GM12878 (cell line): ENCODE measurements around the gene KCNK7. TPM values are rescaled to one million over a fixed set of nuclear protein-coding genes. Genes with fewer than 3 reads are reported as not detected.

Source experiments
- ATF2 ChIP-seq: IDR thresholded peaks from 2 replicates; pipeline ENCODE4 v1.6.1; 2012; ENCODE audit warnings: low read length, inconsistent platforms
- BMI1 ChIP-seq: fragments of 450-650 bp; IDR thresholded peaks from 2 replicates; pipeline ENCODE4 v1.6.1; 2016; ENCODE audit warnings: mild to moderate bottlenecking, moderate library complexity, borderline replicate concordance
- EZH2 ChIP-seq: IDR thresholded peaks from 2 replicates; pipeline ENCODE4 v1.6.1; 2012; ENCODE audit warnings: low read depth, mild to moderate bottlenecking, control low read depth, inconsistent platforms, low read length, borderline replicate concordance; ENCODE audit not compliant: control insufficient read depth
- HSF1 ChIP-seq: fragments of 150-350 bp; IDR thresholded peaks from 2 replicates; pipeline ENCODE4 v1.6.1; 2014; ENCODE audit warnings: mild to moderate bottlenecking, low read depth, low read length
- NBN ChIP-seq: fragments of 450-650 bp; IDR thresholded peaks from 2 replicates; pipeline ENCODE4 v1.6.1; 2016
- NFYA ChIP-seq: IDR thresholded peaks from 2 replicates; pipeline ENCODE4 v1.6.1; 2011; ENCODE audit warnings: low read depth, mild to moderate bottlenecking, low read length, improper control_type of control experiment, borderline replicate concordance
- NRF1 ChIP-seq: conservative IDR thresholded peaks from 2 replicates; pipeline ENCODE4 v1.6.1; 2011; ENCODE audit warnings: mild to moderate bottlenecking, low read depth, low read length, improper control_type of control experiment
- PBX3 ChIP-seq: IDR thresholded peaks from 2 replicates; pipeline ENCODE4 v1.6.1; 2011; ENCODE audit warnings: mild to moderate bottlenecking, low read depth, low read length, moderate library complexity; ENCODE audit not compliant: insufficient replicate concordance
- PKNOX1 ChIP-seq: fragments of 450-650 bp; IDR thresholded peaks from 2 replicates; pipeline ENCODE4 v1.6.1; 2016; ENCODE audit warnings: mild to moderate bottlenecking
- SPI1 ChIP-seq: IDR thresholded peaks from 2 replicates; pipeline ENCODE4 v1.6.1; 2011; ENCODE audit warnings: low read depth, mild to moderate bottlenecking, low read length, moderate library complexity, borderline replicate concordance; ENCODE audit not compliant: insufficient read depth
- SREBF1 ChIP-seq: IDR thresholded peaks from 2 replicates; pipeline ENCODE4 v1.6.1; 2012; ENCODE audit warnings: mild to moderate bottlenecking, low read length
- STAT1 ChIP-seq: fragments of 450-650 bp; conservative IDR thresholded peaks from 2 replicates; pipeline ENCODE4 v1.6.1; 2014; ENCODE audit warnings: antibody characterized with exemption, mild to moderate bottlenecking
- ZBTB33 ChIP-seq: fragments of 450-650 bp; IDR thresholded peaks from 2 replicates; pipeline ENCODE4 v1.6.1; 2017; ENCODE audit warnings: mild to moderate bottlenecking
- ZBTB4 ChIP-seq: fragments of 450-650 bp; formaldehyde crosslinking; IDR thresholded peaks from 2 replicates; pipeline ENCODE4 v1.4.0; 2022; ENCODE audit warnings: mild to moderate bottlenecking, moderate library complexity
- ZNF217 ChIP-seq: fragments of 450-650 bp; IDR thresholded peaks from 2 replicates; pipeline ENCODE4 v1.6.1; 2017; ENCODE audit warnings: antibody characterized with exemption, mild to moderate bottlenecking
- polyA plus RNA-seq, 11 experiments: library from polyadenylated mRNA; depleted of rRNA in 4 of 11; unstranded in 6 of 11; stranded (reverse) in 5 of 11; fragments of >200 nt; fragmentation: Nextera tagmentation in 4 of 11; fragmentation: Illumina TruSeq in 1 of 11; extraction: Ambion mirVana in 4 of 11; extraction: Trizol in 1 of 11; gene quantifications; 1 replicate in 1 of 11; 2 replicates in 10 of 11; pipeline versions ENCODE4 v1.2.1 to v1.2.3, GENCODE V29; 2011 to 2016; ENCODE audit warnings: inconsistent platforms in 2 of 11, missing spikeins in 2 of 11, low read depth in 1 of 11
- total RNA-seq, 4 experiments: library from RNA; depleted of rRNA in 3 of 4; stranded (reverse); fragments of >200 nt in 3 of 4; fragmentation: Illumina TruSeq in 1 of 4; extraction: Trizol in 1 of 4; gene quantifications; 2 replicates each; pipeline versions ENCODE4 v1.2.1 to v1.2.3, GENCODE V29; 2013 to 2021

KCNK7 gene
- total and polyA plus RNA-seq, 10 of the 15 experiments (the other 5 are each of a cell fraction or from before 2014, with no cell fraction given), result 0.11 to 0.54 (median 0.23) TPM; not detected in 7

- no peak for TF ChIP-seq ZBTB4 (CRISPR knock-in tag)
- peak; percentile 44 for TF ChIP-seq PBX3
- no peak for TF ChIP-seq HSF1
- TF ChIP-seq NBN, result peak; percentile 98
- TF ChIP-seq STAT1, result 0 out of 2 replicates have a peak, but pooled peaks have one; percentile 38
- TF ChIP-seq PKNOX1, result peak; percentile 45
- peak; percentile 71 for TF ChIP-seq BMI1
- peak; percentile 45; the same call in 1 of the 2 replicates for TF ChIP-seq ATF2
- no peak for TF ChIP-seq NFYA
- peak; percentile 85 for TF ChIP-seq SPI1
- TF ChIP-seq EZH2, result no peak
- peak; percentile 71; the same call in 1 of the 2 replicates for TF ChIP-seq ZNF217
- TF ChIP-seq ZBTB33, result no peak
- TF ChIP-seq SREBF1, result no peak
- TF ChIP-seq NRF1, result no peak
Observed at GRCh38 chr11:65588199-65589054, 7.2 kb downstream of the KCNK7 start (continued).
